Lung (tissue), 12 donors: ENCODE measurements around the gene INPP4A. TPM values are rescaled to one million over a fixed set of nuclear protein-coding genes. Genes with fewer than 3 reads are reported as not detected.

Experiments
- ATAC-seq: fragments of 200-7000 bp; cut with Tn5 transposase; one replicate; pipeline ENCODE4 v1.9.1; 2020; ENCODE audit warnings: moderate number of reproducible peaks; ENCODE audit not compliant: insufficient read depth, low FRiP score
- DNase-seq, 3 donors: peaks; one replicate each; pipeline ENCODE4 v3.0.0-alpha.2; 2013 to 2017
- H3K27ac ChIP-seq, 2 donors: one replicate each; pipeline ENCODE4 v1.5.1; 2013; ENCODE audit warnings: mild to moderate bottlenecking in 2 of 2, moderate library complexity in 2 of 2, control low read depth in 1 of 2, inconsistent platforms in 1 of 2, low read depth in 1 of 2, low read length in 1 of 2
- H3K27me3 ChIP-seq, 3 donors: one replicate each; pipeline ENCODE4 v1.5.1; 2013; ENCODE audit warnings: low read length in 2 of 3; ENCODE audit not compliant: control insufficient read depth in 3 of 3, insufficient read depth in 3 of 3
- H3K36me3 ChIP-seq, 4 donors: one replicate each; pipeline ENCODE4 v1.5.1; 2013; ENCODE audit warnings: low read length in 4 of 4, mild to moderate bottlenecking in 1 of 4, moderate library complexity in 1 of 4; ENCODE audit not compliant: control insufficient read depth in 4 of 4, insufficient read depth in 4 of 4
- H3K4me1 ChIP-seq, 5 donors: one replicate each; pipeline ENCODE4 v1.5.1; 2013; ENCODE audit warnings: low read length in 5 of 5, mild to moderate bottlenecking in 2 of 5, moderate library complexity in 1 of 5; ENCODE audit not compliant: control insufficient read depth in 5 of 5, insufficient read depth in 5 of 5
- H3K4me3 ChIP-seq: one replicate; pipeline ENCODE4 v1.5.1; 2013; ENCODE audit warnings: mild to moderate bottlenecking, control low read depth, moderate library complexity
- H3K9ac ChIP-seq, 2 donors: one replicate each; pipeline ENCODE4 v1.5.1; 2013; ENCODE audit warnings: low read length in 2 of 2, control low read depth in 1 of 2; ENCODE audit not compliant: insufficient read depth in 1 of 2
- H3K9me3 ChIP-seq, 4 donors: one replicate each; pipeline ENCODE4 v1.5.1; 2013; ENCODE audit warnings: low read length in 3 of 4, mild to moderate bottlenecking in 1 of 4, moderate library complexity in 1 of 4; ENCODE audit not compliant: control insufficient read depth in 4 of 4, insufficient read depth in 3 of 4
- CTCF ChIP-seq: IDR thresholded peaks from 2 replicates; pipeline ENCODE4 v1.5.1; 2012; ENCODE audit warnings: mild to moderate bottlenecking; ENCODE audit errors: control extremely low read depth, extremely low read depth
- WGBS, 2 donors: extraction: QIAGEN DNeasy Blood & Tissue Kit; methylation state at CpG; one replicate each; pipeline ENCODE4 v1.1.7; 2013; 5-methylcytosine and 5-hydroxymethylcytosine counted together
- polyA plus RNA-seq, 2 donors: library from polyadenylated mRNA; stranded (reverse); fragments of 200-250 nt; gene quantifications; one replicate each; pipeline ENCODE4 v1.2.1, GENCODE V29; 2013
- total RNA-seq, 2 donors: library from RNA; depleted of rRNA in 1 of 2; stranded (reverse); fragments of >200 nt in 1 of 2; gene quantifications; one replicate each; pipeline ENCODE4 v1.2.1, GENCODE V29; 2014 to 2021
- donor health status: control.
- donor health status: control.
- donor health status: Bipolar disorder and iron deficiency.
- donor health status: healthy.
- donor health status: DM: yes; HTN: yes; CAD: no.

Gene INPP4A
- total and polyA plus RNA-seq, 4 donors = 8.0 to 43.3 (median 19.8) TPM

GRCh38 chr2:98548920-98549818 lies 104.5 kb downstream of the INPP4A start:
- no peak overlapping the region for H3K4me3 ChIP-seq
- H3K27me3 ChIP-seq = no peaks in the 10 kb centered on the region
- no peak overlapping the region for H3K27ac ChIP-seq
- H3K36me3 ChIP-seq = peaks cover 9 to 55% (median 38%) of the 10 kb centered on the region in 4 donors
- no peak for TF ChIP-seq CTCF
- H3K9me3 ChIP-seq = no peaks in the 10 kb centered on the region
- DNase-seq (no peak), ATAC-seq (no peak)
- WGBS, 2 donors = 87 to 89% methylated on average over 6 of the region's 6 CpGs
- no peak overlapping the region for H3K9ac ChIP-seq
- no peaks in the 10 kb centered on the region for H3K4me1 ChIP-seq

- TF ChIP-seq CTCF = no peak
- no peak overlapping the region for H3K4me3 ChIP-seq
- H3K27ac ChIP-seq = no peak overlapping the region
- H3K9ac ChIP-seq = no peak overlapping the region
- no peak for DNase-seq
- H3K36me3 ChIP-seq = peaks cover 5 to 60% (median 35%) of the 10 kb centered on the region in 4 donors
- no peaks in the 10 kb centered on the region for H3K4me1 ChIP-seq
- no peaks in the 10 kb centered on the region for H3K9me3 ChIP-seq
- 94 to 97% methylated on average over 4 of the region's 4 CpGs for WGBS, 2 donors
- no peak for ATAC-seq
- no peaks in the 10 kb centered on the region for H3K27me3 ChIP-seq
Observed at GRCh38 chr2:98550165-98550564, 105.5 kb downstream of the INPP4A start.

GRCh38 chr2:98551316-98551715 lies 106.7 kb downstream of the INPP4A start:
- TF ChIP-seq CTCF = no peak
- Histone ChIP-seq H3K27ac (no peak overlapping the region), H3K36me3 (peaks cover 5 to 61% (median 32%) of the 10 kb centered on the region in 4 donors), H3K27me3 (no peaks in the 10 kb centered on the region), H3K9me3 (no peaks in the 10 kb centered on the region), H3K4me3 (no peak overlapping the region), H3K9ac (no peak overlapping the region), H3K4me1 (no peaks in the 10 kb centered on the region)
- 56 to 79% methylated on average over 6 of the region's 6 CpGs for WGBS, 2 donors
- DNase-seq = no peak
- ATAC-seq = no peak
